Inferior parietal cortex (tissue), 1 donor: Measurements from ENCODE around the gene PPID.
"Not testable (repeated sequence)": the region's sequence is repeated elsewhere in the genome, so short reads cannot be mapped to it uniquely, and the experiment has no call there.

Experiments
- DNase-seq: peaks from one replicate; pipeline ENCODE4 v3.0.0-alpha.2; 2016; ENCODE audit errors: extremely low spot score

PPID gene

GRCh38 chr4:158729716-158730559 is 6.7 kb upstream of the PPID start:
- peak; percentile 86 for DNase-seq

- DNase-seq = no peak
Observed at GRCh38 chr4:158728236-158728635, 5.0 kb upstream of the PPID start.

GRCh38 chr4:158726633-158727032 is 3.4 kb upstream of the PPID start:
- DNase-seq = no peak

- DNase-seq = no peak
Observed at GRCh38 chr4:158724637-158725036, 1.4 kb upstream of the PPID start.

GRCh38 chr4:158722291-158722916 is 792 bp downstream of the PPID start:
- DNase-seq = peak; percentile 57

GRCh38 chr4:158721680-158722079 is 1.5 kb downstream of the PPID start:
- DNase-seq = no peak

GRCh38 chr4:158715802-158716201 is 7.4 kb downstream of the PPID start:
- DNase-seq = no peak

GRCh38 chr4:158714937-158715336 is 8.3 kb downstream of the PPID start:
- DNase-seq = no peak

- DNase-seq = not testable (repeated sequence)
Observed at GRCh38 chr4:158712622-158713021, 10.6 kb downstream of the PPID start.

- peak; percentile 25 for DNase-seq
Observed at GRCh38 chr4:158710814-158711213, 12.4 kb downstream of the PPID start.

- DNase-seq = no peak
Observed at GRCh38 chr4:158704274-158704673, 18.9 kb downstream of the PPID start.

- DNase-seq = no peak
Observed at GRCh38 chr4:158688813-158689212, 34.4 kb downstream of the PPID start.

GRCh38 chr4:158682066-158682465 is 41.1 kb downstream of the PPID start:
- no peak for DNase-seq

- no peak for DNase-seq
Observed at GRCh38 chr4:158681629-158682028, 41.6 kb downstream of the PPID start.

- DNase-seq = no peak
Observed at GRCh38 chr4:158678767-158679166, 44.4 kb downstream of the PPID start.

GRCh38 chr4:158676076-158676475 is 47.1 kb downstream of the PPID start:
- no peak for DNase-seq

GRCh38 chr4:158673633-158674032 is 49.6 kb downstream of the PPID start:
- no peak for DNase-seq

- DNase-seq = peak; percentile 99
Observed at GRCh38 chr4:158671915-158672806, 51.0 kb downstream of the PPID start, which contains the start of gene ETFDH. TSS of gene ETFDH (plus strand) at chr4:158672296. CDS start at chr4:158672457, 161 bp downstream.

GRCh38 chr4:158671665-158671914 is 51.6 kb downstream of the PPID start, which contains the start of gene C4orf46:
TSS of gene C4orf46 (minus strand) at chr4:158671887. CDS start at chr4:158671801, 86 bp downstream.
- DNase-seq = no peak

- peak; percentile 66 for DNase-seq
Observed at GRCh38 chr4:158670975-158671664, 52.1 kb downstream of the PPID start.

- no peak for DNase-seq
Observed at GRCh38 chr4:158669310-158669709, 53.9 kb downstream of the PPID start.
